Dendritic cell treated with granulocyte-macrophage colony-stimulating factor and Interleukin-4, amounts not matched to agents 40 ng/mL and 50 ng/mL, for 4 days (primary cell): ENCODE measurements around the gene PLPPR1.

Source experiments
- H3K27ac Mint-ChIP-seq: one replicate; pipeline ENCODE4 v1.8.0; 2022; ENCODE audit warnings: mild to moderate bottlenecking, mixed read lengths
- H3K27me3 Mint-ChIP-seq: one replicate; pipeline ENCODE4 v1.8.0; 2022; ENCODE audit warnings: mild to moderate bottlenecking, mixed read lengths
- H3K36me3 Mint-ChIP-seq: one replicate; pipeline ENCODE4 v1.8.0; 2022; ENCODE audit warnings: low read depth, mixed read lengths
- H3K4me1 Mint-ChIP-seq: one replicate; pipeline ENCODE4 v1.8.0; 2022; ENCODE audit warnings: low read depth, mixed read lengths
- H3K4me3 Mint-ChIP-seq: one replicate; pipeline ENCODE4 v1.8.0; 2022; ENCODE audit warnings: mild to moderate bottlenecking, moderate library complexity, mixed read lengths
- H3K9me3 Mint-ChIP-seq: one replicate; pipeline ENCODE4 v1.8.0; 2022; ENCODE audit warnings: mixed read lengths
- intact Hi-C: fragments of 100-400 bp; cut with micrococcal nuclease; formaldehyde crosslinking; loops from one replicate; pipeline ENCODE4 v1.15.0; 2022

The PLPPR1 gene

DNA sequence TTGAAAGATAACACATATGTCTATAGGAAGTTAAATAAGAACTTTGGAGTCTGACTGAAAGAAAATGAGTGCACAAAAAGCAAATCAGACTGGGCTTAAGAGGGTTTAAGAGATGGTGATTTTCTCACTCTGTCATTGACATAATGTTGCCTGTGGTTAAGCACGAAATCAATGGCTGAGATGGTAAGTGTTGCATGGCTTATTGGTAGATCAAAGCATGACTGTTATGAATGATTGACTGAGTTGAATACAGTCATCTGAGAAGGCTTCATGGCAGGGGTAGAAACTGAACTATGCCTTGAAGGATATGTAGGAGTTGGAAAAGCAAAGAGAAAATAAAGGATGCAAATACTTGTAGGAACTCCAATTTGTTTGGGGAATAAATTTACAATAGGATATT is 136.6 kb downstream of the PLPPR1 start:
- Mint-ChIP-seq H3K27ac (no peak overlapping the region), H3K36me3 (no peaks in the 10 kb centered on the region), H3K4me3 (no peak overlapping the region), H3K9me3 (peaks cover 4% of the 10 kb centered on the region), H3K27me3 (no peaks in the 10 kb centered on the region), H3K4me1 (no peaks in the 10 kb centered on the region)
- intact Hi-C loops = no loop called here

DNA sequence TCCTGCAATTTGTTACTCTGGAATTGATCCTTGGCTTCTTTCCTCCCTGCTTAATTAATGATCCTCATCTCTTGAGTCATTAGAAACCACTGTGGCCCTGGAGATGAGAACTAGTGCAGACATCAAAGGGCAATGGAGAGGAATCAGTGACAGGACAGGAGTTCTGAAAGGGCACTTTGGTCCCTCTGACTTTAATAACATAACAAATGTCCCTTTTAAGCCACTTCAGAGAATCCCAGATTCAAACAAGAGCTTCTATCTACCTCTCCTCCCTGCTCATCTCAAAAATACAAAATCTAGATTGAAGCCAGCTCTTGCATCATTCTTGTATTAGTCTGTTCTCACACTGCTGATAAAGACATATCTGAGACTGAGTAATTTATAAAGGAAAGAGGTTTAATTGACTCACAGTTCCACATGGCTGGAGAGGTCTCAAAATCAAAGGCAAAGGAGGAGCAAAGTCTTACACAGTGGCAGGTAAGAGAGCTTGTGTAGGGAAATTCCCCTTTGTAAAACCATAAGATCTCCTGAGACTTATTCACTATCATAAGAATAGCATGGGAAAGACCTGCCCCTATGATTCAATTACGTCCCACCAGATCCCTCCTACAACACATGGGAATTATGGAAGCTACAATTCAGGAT is 139.1 kb downstream of the PLPPR1 start:
- Mint-ChIP-seq H3K9me3 (peaks cover 22% of the 10 kb centered on the region), H3K4me3 (no peak overlapping the region), H3K27ac (no peak overlapping the region), H3K4me1 (no peaks in the 10 kb centered on the region), H3K36me3 (no peaks in the 10 kb centered on the region), H3K27me3 (no peaks in the 10 kb centered on the region)
- intact Hi-C loops = no loop called here

DNA sequence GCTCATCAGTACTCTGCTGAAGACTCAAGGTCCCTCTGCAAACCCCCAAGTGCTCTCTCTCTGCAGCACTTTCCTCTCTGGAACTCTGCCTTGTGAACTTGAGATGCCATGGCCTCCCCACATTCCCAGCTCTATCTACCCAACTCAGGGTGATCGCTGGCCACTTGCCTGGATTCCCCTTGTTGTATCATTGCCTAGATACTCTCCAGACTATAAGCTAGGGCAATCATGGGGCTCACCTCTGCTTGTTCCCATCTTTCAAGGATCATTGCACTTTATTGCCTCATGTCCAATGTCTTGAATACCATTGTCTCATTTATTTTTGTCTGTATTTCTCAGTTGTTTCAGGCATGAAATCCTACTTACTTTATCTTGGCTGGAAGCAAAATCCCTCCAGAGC is 144.1 kb downstream of the PLPPR1 start:
- H3K4me3 Mint-ChIP-seq = no peak overlapping the region
- no peaks in the 10 kb centered on the region for H3K4me1 Mint-ChIP-seq
- no peaks in the 10 kb centered on the region for H3K27me3 Mint-ChIP-seq
- H3K36me3 Mint-ChIP-seq = no peaks in the 10 kb centered on the region
- peaks cover 22% of the 10 kb centered on the region for H3K9me3 Mint-ChIP-seq
- H3K27ac Mint-ChIP-seq = no peak overlapping the region
- intact Hi-C loops = no loop called here

DNA sequence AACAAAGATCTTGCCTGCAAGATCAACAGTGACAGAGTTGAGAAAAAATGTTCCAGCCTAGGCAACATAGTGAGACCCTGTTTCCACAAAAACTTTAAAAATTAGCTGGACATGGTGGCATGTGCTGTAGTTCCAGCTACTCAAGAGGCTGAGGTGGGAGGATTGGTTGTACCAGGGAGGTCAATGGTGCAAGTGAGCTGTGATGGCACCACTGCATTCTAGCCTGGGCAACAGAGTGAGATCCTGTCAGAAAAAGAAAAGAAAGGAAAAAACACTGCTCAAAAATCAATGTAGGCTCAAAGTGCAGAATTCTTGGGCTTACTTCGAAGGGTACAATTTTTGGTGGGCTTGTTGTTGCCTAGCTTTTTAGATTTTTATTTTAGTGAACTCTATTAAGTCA is 145.4 kb downstream of the PLPPR1 start:
- Mint-ChIP-seq H3K27ac (no peak overlapping the region), H3K9me3 (peaks cover 22% of the 10 kb centered on the region), H3K27me3 (no peaks in the 10 kb centered on the region), H3K4me1 (no peaks in the 10 kb centered on the region), H3K36me3 (no peaks in the 10 kb centered on the region), H3K4me3 (no peak overlapping the region)
- intact Hi-C loops = no loop called here

DNA sequence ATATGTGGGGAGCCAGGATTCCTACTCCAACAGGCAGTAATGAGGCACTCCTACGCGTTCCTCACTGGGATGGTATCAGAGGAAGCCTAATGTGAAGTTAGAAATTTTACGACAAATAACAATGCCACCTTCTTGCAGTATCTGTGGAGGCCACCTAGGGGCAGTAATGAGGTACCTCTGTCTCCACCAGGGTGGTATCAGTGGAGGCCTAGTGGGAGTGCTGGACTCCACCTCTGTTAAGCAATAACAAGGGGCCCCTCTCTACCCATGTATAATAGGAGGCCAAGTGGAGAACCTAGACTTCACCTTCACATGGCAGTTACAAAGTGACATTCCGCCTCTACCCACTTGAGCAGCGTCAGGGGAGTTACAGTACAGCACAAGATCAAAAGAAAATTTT is 147.9 kb downstream of the PLPPR1 start:
- intact Hi-C loops = no loop called here
- Mint-ChIP-seq H3K36me3 (no peaks in the 10 kb centered on the region), H3K27ac (no peak overlapping the region), H3K27me3 (no peaks in the 10 kb centered on the region), H3K4me1 (no peaks in the 10 kb centered on the region), H3K4me3 (no peak overlapping the region), H3K9me3 (peaks cover 10% of the 10 kb centered on the region)

DNA sequence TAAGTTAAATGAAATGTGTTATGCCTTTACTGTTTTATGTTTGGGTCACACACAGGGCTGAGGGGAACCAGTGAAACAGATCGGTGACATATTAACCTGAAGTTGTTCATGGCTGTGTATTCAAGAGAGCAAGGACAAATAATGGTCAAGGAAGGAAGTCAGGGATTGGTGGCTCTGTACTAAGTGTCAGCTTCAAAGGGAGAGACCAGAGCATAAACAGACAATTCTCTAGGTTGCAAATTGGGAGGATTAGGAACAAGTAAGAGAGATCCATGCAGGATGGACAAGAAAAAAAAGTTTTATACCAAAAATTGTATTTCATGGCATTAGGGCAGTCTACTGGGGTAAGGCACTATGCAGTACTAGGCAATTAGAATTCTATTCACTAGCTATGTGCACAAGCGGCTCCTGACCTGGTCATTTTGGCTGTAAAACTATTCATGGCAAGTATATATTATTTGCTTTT is 156.3 kb downstream of the PLPPR1 start:
- intact Hi-C loops = no loop called here
- no peaks in the 10 kb centered on the region for H3K4me1 Mint-ChIP-seq

DNA sequence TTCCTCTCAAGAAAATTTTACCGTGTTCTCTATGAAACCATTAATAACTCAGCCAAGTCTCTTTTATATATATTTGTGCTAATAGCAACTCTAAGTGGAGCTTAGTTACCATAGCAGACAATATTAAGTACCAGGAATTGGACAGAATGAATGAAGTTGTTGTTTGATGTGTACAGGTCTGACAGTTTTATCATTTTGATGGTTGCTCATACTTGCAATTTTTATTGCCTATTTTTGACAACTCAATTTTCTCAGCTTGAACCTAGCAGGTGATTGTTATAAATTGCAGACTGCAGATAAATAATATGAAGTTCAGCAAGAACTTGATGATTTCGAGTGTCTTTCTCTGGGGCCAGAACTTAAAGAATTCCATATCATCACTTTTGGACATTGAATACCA is 163.2 kb downstream of the PLPPR1 start:
- Mint-ChIP-seq H3K27me3 (no peaks in the 10 kb centered on the region), H3K4me3 (no peak overlapping the region), H3K9me3 (no peaks in the 10 kb centered on the region), H3K36me3 (no peaks in the 10 kb centered on the region), H3K27ac (no peak overlapping the region), H3K4me1 (no peaks in the 10 kb centered on the region)
- intact Hi-C loops = no loop called here

More for the DNA sequence above, 156.3 kb downstream of the PLPPR1 start:
- no peaks in the 10 kb centered on the region for H3K27me3 Mint-ChIP-seq
- H3K27ac Mint-ChIP-seq = no peak overlapping the region
- no peak overlapping the region for H3K4me3 Mint-ChIP-seq
- H3K9me3 Mint-ChIP-seq = peaks cover under 1% of the 10 kb centered on the region
- no peaks in the 10 kb centered on the region for H3K36me3 Mint-ChIP-seq

DNA sequence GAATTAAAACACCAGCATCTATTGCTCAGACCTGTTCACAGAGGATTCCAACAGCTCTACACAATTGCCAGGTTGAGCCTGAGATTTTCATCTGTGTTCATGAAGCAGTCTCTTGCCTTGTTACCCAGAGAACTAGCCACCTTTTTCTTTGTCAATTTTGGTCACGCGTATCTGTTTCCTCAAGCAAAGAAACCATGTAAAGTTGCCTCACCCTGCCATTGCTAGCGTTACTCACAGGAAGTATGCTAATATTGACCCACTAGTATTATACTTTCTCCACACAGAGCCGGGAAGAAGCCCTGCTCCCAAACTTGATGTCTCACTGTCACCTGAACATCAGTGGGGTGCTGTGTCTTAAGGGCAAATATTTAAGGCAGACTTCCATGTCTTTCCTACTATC is 168.5 kb downstream of the PLPPR1 start:
- intact Hi-C loops = no loop called here
- no peaks in the 10 kb centered on the region for H3K4me1 Mint-ChIP-seq
- H3K27ac Mint-ChIP-seq = no peak overlapping the region
- H3K27me3 Mint-ChIP-seq = no peaks in the 10 kb centered on the region
- H3K36me3 Mint-ChIP-seq = no peaks in the 10 kb centered on the region
- no peak overlapping the region for H3K4me3 Mint-ChIP-seq
- no peaks in the 10 kb centered on the region for H3K9me3 Mint-ChIP-seq

DNA sequence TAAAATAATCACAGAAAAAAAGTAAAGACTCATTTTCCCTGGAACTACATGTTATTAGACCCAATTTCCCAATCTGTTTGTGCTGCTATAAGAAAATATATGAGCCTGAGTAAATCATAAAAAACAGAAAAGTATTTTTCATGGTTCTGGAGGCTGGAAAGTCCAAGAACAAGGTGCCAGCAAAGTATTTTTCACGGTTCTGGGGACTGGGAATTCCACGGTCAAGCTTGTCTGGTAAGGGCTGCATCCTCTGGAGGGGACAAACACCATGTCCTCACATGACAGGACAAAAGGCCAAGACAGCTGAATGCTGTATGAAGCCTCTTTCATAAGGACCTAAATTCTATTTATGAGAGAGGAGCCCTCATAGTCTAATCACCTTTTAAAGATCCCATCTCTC is 172.3 kb downstream of the PLPPR1 start:
- H3K4me1 Mint-ChIP-seq = no peaks in the 10 kb centered on the region
- no peak overlapping the region for H3K27ac Mint-ChIP-seq
- H3K27me3 Mint-ChIP-seq = no peaks in the 10 kb centered on the region
- intact Hi-C loops = no loop called here
- H3K36me3 Mint-ChIP-seq = no peaks in the 10 kb centered on the region
- H3K4me3 Mint-ChIP-seq = no peak overlapping the region
- no peaks in the 10 kb centered on the region for H3K9me3 Mint-ChIP-seq

DNA sequence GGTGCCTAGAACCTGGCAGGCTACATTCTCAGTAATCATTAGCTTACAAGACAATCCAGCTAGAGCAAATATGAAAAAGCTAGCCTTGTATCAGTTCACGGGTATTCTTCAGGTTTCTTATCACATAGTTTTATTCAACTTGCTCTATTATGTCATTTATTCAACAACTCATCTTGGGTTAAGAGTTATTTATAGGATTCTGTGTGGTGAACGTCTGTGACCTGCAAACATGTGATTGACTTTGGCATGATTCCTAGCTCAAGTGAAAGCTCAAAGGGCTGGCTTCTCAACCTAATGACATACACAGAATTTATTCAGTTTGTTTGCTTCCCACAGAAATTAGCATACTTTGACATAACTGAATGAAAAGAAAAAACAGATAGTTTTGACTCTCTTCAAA is 173.1 kb downstream of the PLPPR1 start:
- Mint-ChIP-seq H3K4me3 (no peak overlapping the region), H3K36me3 (no peaks in the 10 kb centered on the region), H3K9me3 (no peaks in the 10 kb centered on the region), H3K27me3 (no peaks in the 10 kb centered on the region), H3K4me1 (no peaks in the 10 kb centered on the region), H3K27ac (no peak overlapping the region)
- intact Hi-C loops = no loop called here

DNA sequence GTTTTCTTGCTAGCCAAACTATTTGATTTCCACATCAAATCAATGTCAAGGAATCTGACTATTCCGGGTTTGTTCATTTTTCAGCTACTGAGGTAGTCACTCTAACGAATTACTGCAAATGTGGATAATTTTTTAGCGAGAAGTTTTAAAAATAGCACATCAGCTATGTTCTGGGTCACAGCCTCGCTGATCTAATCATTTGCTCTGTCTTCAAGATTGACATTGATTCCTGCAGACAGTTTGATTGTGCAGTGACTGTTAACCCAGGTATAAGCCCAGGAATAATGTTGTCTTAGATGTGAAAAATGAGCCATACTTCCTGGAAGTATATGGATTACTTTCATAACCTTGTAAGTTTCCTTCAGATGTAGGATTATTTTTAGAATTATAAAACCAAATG is 181.1 kb downstream of the PLPPR1 start:
- Mint-ChIP-seq H3K27me3 (no peaks in the 10 kb centered on the region), H3K4me1 (no peaks in the 10 kb centered on the region), H3K4me3 (no peak overlapping the region), H3K27ac (no peak overlapping the region), H3K36me3 (no peaks in the 10 kb centered on the region), H3K9me3 (no peaks in the 10 kb centered on the region)
- intact Hi-C loops = no loop called here

DNA sequence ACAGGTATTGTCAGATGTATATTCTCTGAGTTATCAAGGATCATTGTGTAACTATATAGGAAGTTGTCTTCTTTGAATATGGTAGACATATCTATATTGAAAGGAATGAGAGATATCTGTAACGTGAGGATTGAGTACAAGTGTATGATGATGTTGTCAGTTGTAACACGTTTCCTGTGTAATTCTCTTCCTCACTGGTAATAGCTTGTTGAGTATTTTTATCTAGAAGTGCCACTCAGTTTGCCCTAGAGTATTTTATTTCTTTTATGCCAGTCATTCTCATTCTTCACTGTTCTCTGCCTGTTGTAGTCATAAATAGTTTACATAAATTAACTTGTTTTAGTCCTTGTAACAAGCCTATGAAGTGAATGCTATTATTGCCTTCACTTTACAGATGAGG is 184.1 kb downstream of the PLPPR1 start:
- Mint-ChIP-seq H3K4me1 (no peaks in the 10 kb centered on the region), H3K9me3 (no peaks in the 10 kb centered on the region), H3K27ac (no peak overlapping the region), H3K4me3 (no peak overlapping the region), H3K27me3 (no peaks in the 10 kb centered on the region), H3K36me3 (no peaks in the 10 kb centered on the region)
- intact Hi-C loops = no loop called here

DNA sequence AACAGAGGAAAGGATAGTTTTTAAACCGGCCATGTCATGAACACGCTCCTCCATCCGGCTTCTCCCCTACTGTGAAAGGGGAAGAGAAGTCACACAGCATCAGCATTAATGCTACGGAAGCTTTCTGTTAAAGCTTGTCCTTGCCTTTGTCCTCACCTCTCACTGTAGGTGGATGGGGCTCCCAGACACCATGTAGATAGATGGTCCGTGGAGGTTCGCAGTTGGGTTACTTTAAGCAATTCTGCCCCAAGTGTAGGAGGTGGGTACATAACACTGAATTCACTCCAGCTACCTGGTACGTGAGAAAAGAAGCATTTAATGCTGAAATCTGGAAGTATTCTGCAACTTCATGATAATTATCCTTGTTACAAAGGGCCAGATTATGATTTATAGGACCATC is 190.5 kb downstream of the PLPPR1 start:
- intact Hi-C loops = no loop called here
- Mint-ChIP-seq H3K4me1 (no peaks in the 10 kb centered on the region), H3K36me3 (no peaks in the 10 kb centered on the region), H3K27ac (no peak overlapping the region), H3K4me3 (no peak overlapping the region), H3K9me3 (no peaks in the 10 kb centered on the region), H3K27me3 (no peaks in the 10 kb centered on the region)

DNA sequence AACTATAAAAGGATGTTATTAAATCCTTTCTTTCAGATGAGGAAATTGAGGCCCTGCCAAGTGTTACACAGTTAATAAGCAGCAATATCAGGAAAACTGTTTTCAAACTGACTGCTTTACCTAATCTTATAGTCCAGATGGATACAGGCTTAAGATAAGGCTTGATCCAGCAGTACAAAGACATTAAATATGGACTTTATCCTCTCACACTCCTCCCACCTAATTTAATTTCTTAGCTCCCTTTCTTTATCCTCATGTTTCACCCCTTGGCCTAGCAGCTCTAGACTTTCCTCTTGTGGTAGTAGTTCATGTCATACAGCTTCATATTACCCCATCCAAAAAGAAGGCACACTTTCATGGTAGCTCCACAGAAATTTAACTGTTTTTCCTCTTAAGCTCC is 191.8 kb downstream of the PLPPR1 start:
- Mint-ChIP-seq H3K27ac (no peak overlapping the region), H3K9me3 (no peaks in the 10 kb centered on the region)

DNA sequence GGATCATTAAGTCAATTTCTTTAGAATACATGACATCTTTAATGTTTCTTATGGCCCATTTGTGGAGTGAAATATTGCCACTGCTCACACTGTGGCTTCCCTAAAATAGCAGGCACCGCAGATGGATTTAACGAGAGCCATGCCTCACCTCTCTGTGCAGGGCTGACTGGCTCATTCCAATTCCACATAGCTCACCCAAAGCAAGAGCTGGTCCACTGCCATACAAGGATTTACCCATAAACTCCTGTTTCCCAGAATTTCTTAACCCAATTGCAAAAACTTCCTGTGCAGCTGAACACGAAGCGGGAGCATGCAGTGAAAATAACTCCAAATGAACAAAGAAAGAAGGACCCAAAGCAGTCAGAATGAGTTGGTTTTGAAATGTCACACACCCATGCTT is 196.7 kb downstream of the PLPPR1 start:
- intact Hi-C loops = no loop called here
- Mint-ChIP-seq H3K27ac (no peak overlapping the region), H3K9me3 (no peaks in the 10 kb centered on the region), H3K36me3 (no peaks in the 10 kb centered on the region), H3K27me3 (no peaks in the 10 kb centered on the region), H3K4me3 (no peak overlapping the region), H3K4me1 (no peaks in the 10 kb centered on the region)

More for the DNA sequence above, 191.8 kb downstream of the PLPPR1 start:
- no peak overlapping the region for H3K4me3 Mint-ChIP-seq
- intact Hi-C loops = no loop called here
- no peaks in the 10 kb centered on the region for H3K4me1 Mint-ChIP-seq
- H3K27me3 Mint-ChIP-seq = no peaks in the 10 kb centered on the region
- no peaks in the 10 kb centered on the region for H3K36me3 Mint-ChIP-seq
